Subcutaneous adipose tissue (tissue), 4 donors: ENCODE results near the gene IARS1. TPM values are rescaled to one million over a fixed set of nuclear protein-coding genes. Genes with fewer than 3 reads are reported as not detected.

ENCODE experiments used
- total RNA-seq, 4 donors: library from RNA; depleted of rRNA; stranded (reverse); fragments of >200 nt; gene quantifications; one replicate each; pipeline ENCODE4 v1.1.0, GENCODE V29; 2016
- TF ChIP-seq, protein P1 (sequence below): fragments of 450-650 bp; IDR thresholded peaks from one replicate; pipeline ENCODE4 v1.5.1; 2016; ENCODE audit warnings: low read depth, mild to moderate bottlenecking, control low read depth, antibody characterized with exemption, moderate library complexity

IARS1 gene
- total RNA-seq, 4 donors from 2014 or later, result 55.9 to 105 (median 61.2) TPM

DNA sequence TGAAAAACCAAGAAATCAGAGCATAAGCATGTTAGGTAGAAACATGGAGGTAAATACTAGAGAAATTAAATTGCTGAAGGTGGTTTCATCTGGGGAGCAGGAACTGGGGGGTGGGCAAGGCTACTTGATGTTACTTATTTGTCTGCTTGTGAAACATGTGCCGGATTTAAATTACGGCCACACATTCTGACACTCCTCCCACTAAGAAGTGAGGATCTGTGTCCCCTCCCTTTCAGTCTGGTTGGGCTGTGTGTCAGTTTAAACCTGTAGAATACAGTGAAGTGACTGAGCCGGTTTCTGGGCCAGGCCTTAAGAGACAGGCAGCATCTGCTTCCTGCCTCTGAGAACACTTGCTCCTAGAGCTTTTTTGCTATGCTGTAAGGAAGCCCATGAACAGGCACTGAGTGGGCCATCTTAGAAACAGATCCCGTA is 2.3 kb upstream of the IARS1 start:
- TF ChIP-seq, protein P1, sequence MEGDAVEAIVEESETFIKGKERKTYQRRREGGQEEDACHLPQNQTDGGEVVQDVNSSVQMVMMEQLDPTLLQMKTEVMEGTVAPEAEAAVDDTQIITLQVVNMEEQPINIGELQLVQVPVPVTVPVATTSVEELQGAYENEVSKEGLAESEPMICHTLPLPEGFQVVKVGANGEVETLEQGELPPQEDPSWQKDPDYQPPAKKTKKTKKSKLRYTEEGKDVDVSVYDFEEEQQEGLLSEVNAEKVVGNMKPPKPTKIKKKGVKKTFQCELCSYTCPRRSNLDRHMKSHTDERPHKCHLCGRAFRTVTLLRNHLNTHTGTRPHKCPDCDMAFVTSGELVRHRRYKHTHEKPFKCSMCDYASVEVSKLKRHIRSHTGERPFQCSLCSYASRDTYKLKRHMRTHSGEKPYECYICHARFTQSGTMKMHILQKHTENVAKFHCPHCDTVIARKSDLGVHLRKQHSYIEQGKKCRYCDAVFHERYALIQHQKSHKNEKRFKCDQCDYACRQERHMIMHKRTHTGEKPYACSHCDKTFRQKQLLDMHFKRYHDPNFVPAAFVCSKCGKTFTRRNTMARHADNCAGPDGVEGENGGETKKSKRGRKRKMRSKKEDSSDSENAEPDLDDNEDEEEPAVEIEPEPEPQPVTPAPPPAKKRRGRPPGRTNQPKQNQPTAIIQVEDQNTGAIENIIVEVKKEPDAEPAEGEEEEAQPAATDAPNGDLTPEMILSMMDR, result no peak

DNA sequence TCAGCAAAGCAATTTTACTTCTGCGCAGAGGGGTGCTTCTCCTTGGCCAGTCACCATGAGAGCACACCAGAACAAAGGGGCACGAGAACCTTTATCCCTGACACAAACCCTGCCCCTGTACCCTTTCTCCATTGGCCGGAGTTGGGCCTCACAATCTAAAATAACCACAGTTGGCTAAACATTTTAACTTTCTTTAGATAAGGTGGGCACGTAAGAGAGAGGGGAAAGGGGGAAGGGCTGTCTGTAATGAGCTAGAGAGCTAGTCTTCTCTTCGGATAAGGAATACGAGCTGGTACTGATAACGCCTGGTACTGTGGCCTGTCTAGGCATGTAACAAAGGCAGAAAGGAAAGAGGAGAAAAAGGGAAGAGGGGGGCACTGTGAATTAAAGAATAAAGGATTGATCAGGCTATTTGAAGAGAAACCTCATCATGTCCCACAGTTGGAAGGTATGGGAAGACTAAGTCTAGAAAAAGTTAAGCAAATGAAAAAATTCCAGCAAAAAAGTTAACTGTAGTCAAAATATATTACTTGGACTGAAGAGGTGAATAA is 1.8 kb upstream of the IARS1 start:
- TF ChIP-seq, protein P1, result no peak

DNA sequence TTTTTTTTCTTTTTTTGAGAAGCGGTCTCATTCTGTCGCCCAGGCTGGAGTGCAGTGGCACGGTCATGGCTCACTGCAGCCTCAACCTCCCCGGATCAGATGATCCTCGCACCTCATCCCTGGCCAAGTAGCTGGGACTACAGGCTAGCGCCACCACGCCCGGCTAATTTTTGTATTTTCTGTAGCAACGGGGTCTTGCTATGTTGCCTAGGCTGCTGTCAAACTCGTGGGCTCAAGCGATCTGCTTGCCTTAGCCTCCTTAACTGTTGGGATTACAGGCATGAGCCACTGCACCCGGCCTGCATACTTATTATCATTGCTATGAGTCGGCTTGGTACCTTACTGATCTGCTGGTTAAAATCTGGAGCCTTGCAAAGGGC is 790 bp upstream of the IARS1 start:
- TF ChIP-seq, protein P1, result no peak

DNA sequence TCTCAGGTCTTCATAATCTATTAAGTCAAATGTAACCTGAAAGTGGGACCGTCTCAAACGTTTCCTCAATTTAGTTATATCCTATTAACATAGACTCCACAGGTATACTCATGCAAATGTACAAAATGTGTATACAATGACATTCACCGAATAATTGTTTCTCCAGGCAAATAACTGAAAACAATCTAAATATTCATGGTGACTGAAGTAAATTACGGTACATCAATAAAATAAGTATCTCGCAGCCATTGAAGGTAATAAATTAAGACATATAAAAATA is 482 bp downstream of the IARS1 start:
- TF ChIP-seq, protein P1, result no peak

DNA sequence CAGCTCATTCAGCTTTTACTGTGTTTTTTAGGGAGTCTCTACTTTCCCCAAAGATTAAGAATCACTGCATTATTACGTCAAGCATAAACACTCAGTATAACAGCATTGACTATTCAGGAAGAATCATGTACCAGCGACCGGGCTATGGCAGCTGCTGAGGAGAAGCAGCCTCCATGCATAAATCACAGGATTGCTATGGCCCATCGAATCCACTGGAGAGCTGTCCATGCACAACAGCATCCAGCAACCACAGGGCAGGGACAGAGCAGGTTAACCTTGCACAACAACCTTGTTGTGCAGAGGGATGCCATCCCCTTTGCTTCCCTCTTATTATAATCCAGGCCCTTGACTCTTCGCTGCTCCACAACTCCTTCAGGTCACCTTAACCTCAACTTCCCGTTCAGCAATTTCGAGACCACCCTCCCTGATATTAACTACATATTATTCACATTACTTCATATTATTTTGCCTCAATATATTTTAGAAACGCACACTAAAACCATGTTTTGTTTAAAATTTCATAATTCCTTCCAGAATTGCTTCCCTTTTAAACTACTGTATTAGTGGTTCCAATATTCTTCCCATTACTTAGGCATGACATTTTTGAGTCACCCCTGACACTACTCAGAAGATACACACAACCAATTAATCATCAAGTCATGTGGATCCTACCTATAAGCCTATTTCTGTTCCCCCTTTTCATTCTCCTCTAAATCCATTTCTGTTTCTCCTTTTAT is 991 bp downstream of the IARS1 start:
- TF ChIP-seq, protein P1, result no peak

DNA sequence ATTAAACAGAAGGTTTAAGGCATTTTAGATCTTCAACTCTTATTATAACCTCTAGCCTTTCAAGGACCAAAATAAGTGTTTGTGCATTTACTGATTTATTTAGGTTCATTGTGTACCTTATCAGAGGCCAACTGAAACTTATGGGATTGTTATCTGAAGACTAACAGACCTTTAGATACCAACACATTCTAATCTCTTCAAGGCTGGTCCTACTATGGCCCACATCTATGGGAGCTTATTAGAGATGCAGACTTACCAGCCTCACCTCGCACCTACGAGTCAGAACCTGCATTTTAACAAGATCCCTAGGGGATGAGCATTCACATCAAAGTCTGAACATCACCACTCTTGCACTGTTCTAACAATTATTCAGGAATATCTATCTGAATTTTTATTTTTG is 1.9 kb downstream of the IARS1 start:
- TF ChIP-seq, protein P1, result no peak

DNA sequence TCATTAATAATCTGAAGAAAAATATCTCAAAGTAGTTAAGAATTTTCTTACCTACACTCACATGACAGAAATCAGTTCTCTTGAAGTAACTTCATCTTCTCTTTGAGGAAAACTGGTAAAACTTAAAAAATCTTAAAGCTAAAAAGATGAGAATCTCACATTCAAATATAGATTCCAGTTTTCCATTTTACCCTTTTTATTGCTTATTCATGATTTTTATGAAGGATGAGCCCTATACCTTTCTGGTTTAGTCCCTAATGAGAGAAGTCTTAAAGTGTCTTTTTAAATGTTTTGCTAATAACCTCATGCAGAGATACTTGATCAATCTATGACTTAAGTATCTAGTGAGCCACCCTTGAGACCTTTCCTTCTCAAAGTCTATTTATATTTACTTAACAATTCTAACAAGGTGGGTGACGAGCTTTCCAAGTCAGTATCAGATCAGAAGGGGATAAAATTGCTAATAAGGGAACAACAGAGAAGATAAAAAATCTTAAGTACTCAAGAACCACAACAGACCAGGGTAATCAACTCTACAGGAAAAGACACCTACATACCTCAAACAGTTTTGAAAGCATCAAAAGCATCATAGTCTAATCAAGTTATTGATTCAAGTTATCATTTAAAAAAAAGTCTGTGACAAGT is 2.6 kb downstream of the IARS1 start:
- TF ChIP-seq, protein P1, result no peak
